Effector CD4-positive, alpha-beta T cell (primary cell): ENCODE data around the gene NLRP3.
"Not testable (repeated sequence)": the region's sequence is repeated elsewhere in the genome, so short reads cannot be mapped to it uniquely, and the experiment has no call there.

Experiments
- DNase-seq: peaks from one replicate; pipeline ENCODE4 v3.0.0-alpha.2; 2020

The NLRP3 gene

DNA sequence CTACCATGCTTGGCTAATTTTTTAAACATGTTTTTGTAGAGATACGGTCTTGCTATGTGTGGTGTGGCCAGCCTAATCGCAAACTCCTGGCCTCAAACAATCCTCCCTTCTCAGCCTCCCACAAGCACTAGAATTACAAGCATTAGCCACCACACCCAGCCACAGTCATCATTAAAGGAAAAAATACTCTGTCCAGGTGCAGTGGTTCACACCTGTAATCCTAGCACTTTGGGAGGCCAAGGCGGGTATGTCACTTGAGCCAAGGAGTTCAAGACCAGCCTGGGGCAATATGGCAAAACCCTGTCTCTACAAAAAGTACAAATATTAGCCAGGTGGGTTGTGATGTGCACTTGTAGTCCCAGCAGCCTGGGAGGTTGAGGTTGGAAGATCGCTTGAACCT lies 25.0 kb upstream of the NLRP3 start:
- DNase-seq = no peak

DNA sequence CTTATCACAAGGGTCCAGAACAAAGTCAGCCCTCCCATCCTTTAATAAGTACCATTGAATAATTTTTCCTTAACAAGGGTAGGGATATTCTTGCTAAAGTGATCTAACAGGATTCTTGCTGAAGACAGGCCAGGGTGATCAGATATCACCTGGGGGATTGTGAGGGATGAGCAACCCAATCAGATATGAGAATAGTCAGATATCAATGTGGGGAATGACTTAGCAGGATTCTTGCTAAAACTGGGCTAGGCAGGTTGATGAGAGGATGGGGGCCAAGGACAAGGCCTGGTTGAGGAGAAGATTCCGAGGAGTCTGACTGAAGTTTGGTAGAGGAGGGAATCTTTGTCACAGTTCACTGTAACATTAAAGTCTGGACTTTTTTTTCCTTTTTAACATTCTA lies 23.9 kb upstream of the NLRP3 start:
- no peak for DNase-seq

DNA sequence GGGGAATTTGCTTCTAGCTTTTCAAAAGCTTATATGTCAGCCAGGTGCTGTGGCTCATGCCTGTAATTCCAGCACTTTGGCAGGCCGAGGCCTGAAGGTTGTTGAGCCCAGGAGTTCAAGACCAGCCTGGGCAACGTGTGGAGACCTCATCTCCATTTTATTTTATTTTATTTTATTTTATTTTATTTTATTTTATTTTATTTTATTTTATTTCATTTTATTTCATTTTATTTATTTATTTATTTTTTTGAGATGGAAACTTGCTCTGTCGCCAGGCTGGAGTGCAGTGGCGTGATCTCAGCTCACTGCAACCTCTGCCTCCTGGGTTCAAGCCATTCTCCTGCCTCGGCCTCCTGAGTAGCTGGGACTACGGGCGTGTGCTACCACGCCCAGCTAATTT lies 20.9 kb upstream of the NLRP3 start:
- DNase-seq = not testable (repeated sequence)

DNA sequence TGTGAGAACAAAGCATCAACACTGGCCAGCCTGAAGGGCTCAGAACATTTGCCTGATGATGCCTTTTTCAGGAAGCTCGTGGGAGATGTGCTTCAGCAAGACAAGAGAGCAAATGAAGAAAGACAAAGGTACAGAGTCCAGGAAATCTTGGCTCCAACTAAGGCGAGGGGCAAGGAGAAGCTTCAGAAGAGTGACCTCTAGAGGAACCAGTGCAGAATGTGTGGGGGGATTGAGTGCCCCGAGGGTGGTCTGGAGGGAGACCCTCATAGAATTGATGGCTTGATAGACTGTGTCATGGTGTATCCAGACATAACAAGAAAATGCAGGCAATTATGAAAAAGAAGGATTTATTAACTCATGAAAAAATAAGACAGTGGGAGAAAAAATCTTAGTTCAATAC lies 15.3 kb upstream of the NLRP3 start:
- no peak for DNase-seq

DNA sequence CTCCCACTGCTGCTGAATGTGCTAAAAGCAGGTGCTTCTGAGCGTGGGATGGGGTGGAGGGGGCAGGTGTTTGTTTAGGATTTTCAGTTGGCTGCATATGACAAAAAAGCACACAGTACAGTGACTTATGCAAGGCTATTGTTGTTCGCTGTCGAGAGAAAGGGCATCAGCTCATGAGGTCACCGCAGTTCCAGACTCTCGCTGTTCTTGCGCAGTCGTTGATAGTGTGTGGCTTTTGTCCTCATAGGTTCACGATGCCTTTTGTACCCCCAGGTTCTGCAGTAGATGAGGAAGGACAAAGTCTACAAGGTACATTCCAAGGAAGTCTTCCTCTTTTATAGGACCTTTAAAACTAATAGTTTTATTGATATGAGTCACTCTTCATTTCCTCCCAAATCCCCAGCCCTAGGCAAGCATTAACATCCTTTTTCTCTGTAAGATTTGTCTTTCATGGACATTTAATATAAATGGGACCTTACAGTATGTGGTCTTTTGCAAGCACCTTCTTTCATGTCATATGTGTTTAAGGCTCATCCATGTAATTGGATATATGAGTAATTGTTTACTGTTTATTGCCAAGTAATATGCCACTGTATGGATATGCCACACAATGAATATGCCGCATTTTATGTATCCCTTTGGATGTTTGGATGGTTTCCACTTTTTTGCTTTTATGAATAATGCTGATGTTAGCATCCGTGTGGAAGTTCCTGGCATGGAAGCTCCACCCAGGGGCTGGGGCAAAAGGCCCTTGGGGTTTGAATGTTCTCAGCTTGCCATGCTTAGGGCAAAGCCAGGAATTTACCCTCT lies 14.5 kb upstream of the NLRP3 start:
- DNase-seq = no peak

DNA sequence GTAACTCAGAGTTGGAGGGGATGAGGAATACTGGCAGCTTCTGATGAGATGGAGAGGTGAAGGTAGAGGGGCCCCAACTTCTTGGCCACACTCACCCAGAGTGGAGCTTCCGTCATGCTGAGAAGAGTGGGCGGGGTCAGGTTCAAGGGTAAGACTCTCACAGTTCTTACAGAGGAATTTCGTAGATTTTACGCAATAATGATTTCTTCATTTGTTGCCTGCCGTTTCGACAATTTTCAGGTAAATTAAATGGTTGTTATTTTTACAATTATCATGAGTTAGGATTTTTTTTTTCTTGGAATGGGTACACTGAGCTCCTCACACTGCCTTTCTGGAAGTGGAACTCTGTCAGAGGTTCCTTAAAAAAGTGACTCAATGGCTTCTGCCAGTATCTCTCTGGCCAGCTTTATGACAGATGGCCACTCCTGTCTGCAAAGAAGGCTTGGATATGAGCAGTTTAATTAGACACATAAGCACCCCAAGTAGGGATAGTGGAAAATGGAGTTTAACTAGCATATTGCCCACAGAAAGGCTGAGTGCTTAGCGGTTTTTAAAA lies 13.8 kb upstream of the NLRP3 start:
- DNase-seq = no peak

DNA sequence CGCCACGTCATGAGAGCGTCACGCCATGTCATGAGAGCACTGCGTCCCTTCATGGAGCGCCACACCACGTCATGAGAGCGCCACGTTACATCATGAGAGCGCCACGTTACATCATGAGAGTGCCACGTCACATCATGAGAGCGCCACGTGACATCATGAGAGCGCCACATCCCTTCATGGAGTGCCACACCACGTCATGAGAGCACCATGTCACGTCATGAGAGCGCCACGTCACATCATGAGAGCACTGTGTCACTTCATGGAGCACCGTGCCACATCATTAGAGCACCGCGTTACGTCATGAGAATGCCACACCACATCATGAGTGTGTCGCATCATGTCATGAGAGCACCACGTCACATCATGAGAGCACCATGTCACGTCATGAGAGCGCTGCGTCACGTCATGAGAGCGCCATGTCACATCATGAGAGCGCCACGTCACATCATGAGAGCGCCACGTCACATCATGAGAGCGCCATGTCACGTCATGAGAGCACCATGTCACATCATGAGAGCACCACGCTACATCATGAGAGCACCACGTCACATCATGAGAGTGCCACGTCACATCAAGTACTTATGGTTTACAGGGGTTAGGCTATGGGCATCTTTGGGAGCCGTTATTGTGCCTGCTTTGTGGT lies 9.8 kb upstream of the NLRP3 start:
- DNase-seq = no peak

DNA sequence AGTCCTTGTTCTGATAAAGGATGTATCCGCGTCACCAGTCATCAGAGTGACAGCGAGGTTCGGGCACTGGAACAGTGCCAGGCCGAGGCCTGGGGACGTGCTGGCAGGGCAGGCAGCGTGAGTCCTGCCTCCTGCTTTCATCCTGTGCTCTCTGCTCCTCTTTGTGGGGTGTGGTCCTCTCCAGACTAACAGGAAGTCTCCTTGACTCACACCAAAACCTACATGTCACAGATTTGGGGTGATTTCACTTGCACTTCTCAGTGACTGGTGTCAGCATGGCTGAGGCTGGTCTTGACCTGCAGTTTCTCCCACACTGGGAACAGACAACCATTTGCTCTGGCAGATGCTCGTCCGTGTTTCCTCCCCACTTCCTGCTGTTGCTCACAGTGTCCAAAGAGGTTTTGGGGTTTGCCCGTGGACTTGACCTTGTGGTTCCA lies 8.8 kb upstream of the NLRP3 start:
- peak; percentile 63 for DNase-seq

DNA sequence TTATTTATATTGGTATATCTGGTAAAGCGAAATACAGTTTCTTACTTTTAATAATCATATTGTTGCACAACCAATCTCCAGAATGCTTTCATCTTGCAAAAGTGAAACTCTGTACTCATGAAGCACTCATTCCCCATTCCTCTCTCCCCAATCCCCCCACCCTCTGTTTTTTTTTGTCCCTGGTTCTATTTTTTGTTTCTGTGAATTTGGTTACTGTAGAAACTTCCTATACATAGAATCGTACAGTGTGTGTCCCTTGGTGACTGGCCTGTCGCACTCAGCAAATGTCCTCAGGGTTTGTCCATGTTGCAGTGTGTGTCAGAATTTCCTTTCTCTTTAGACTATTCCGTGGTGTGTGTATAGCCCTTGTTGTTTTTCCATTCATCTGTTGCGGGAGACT lies 7.9 kb upstream of the NLRP3 start:
- DNase-seq = no peak

DNA sequence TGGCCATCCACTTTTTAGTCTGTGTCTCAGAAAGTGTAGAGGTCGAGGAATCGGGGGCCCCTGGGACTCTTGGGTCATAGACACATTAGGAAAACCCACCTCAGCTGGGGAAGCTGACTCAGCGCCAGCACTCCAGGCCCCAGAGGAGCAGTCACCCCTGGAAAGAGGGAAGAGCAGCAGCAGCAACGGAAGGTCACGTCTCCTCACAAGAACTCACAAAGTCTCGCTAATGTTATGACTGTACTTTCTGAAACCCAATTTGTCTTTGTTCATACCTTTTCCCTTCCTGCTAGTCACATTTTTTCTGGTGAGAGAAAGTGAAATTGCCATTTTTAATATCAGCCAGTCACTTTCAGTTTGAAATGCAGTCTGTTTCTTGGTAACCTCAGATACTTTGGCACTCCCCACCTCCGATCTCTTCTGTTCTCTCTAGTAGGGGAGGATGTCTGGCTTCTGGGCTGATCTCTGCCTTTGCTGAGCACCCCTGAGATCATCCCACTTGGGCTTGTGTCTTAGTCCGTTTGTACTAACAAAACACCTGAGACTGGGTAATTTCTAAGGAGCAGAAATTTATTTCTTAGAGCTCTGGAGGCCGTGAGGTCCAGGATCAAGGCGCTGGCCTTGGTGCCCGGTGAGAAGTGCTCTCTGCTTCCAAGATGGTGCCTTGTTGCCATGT lies 6.0 kb upstream of the NLRP3 start:
- DNase-seq = no peak

DNA sequence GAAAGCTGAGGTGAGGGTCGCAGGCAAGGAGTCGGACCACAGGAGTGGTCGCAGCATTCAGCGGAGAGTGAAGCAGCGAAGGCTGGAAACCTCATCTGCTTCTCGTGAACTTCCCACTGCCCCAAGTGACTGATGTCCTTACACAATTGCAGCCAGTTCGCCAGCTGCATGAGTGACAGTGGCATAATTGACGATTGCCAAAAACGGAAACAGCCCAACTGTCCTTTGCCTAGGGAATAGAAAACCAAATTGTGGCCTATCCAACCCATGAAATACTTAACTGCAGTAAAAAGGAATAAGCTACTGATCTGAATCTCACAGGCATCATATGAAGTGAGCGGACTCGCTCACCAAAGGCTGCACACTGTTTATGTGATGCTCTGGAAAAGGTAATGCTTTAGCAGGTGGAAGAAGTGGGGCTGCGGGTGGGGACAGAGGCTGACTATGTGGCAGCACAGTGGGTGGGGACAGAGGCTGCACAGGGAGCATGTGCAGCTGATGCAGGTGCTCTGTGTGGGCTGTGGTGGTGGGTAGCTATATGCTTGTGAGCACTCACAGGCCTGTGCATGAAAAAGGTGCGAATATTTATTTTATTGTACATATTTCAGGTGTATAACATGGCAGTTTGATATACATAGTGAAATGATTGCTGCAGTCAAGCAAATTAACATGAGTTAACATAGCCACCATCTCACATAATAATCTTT lies 4.2 kb upstream of the NLRP3 start:
- no peak for DNase-seq

DNA sequence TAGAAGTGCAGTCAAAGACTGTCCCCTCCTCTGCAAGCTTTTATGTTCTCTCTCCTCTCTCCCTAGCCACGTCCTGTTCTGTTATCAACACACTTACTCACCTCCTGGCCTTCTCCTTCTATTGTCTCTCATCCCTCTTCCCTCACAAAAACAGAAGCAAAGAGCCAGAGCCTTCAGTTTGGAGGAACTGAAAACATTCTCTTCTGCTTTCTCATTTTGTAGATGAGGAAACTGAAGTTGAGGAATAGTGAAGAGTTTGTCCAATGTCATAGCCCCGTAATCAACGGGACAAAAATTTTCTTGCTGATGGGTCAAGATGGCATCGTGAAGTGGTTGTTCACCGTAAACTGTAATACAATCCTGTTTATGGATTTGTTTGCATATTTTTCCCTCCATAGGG lies 1.9 kb downstream of the NLRP3 start:
- no peak for DNase-seq

DNA sequence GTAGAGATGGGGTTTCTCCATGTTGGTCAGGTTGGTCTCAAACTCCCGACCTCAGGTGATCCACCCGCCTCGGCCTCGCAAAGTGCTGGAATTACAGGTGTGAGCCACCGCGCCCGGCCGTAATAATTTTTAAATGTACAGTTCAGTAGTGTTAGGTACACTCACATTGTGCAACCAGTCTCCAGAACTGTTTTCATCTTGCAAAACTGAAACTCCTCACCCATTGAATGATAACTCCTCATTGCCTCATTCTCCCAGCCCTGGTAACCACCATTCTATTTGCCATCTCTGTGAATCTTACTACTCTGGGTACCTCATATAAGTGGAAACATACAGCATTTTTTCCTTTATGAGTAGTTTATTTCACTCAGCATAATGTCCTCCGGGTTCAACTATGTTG lies 3.4 kb downstream of the NLRP3 start:
- no peak for DNase-seq

DNA sequence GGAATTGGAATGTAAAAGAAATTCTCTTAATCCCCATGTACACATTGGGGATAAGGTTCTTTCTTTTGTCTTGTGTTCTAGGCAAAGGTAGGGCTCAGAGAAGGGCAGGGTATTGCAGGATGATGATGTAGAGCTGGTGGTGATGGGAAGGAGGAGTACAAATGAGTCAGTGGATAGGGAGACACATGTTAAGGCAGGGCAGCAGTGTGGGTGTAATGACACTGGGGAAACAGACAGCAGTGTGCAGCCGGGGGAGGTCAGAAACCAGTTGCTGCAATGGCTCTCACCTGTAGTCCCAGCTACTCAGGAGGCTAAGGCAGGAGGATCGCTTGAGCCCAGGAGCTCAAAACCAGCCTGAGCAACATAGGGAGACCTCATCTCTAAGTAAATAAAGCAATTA lies 5.1 kb downstream of the NLRP3 start:
- DNase-seq = no peak

DNA sequence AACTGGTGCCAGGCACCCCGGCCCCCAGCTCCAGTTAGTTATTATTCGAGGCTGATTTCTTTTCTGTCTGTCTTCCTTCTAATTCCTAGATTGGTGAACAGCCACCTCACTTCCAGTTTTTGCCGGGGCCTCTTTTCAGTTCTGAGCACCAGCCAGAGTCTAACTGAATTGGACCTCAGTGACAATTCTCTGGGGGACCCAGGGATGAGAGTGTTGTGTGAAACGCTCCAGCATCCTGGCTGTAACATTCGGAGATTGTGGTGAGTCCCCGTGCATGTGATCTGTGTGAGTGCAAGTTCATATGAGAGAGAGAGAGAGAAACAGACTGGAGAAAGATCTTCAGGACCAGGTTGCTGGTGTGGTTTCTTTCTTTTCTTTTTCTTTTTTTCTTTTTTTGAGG lies 13.5 kb downstream of the NLRP3 start:
- no peak for DNase-seq

DNA sequence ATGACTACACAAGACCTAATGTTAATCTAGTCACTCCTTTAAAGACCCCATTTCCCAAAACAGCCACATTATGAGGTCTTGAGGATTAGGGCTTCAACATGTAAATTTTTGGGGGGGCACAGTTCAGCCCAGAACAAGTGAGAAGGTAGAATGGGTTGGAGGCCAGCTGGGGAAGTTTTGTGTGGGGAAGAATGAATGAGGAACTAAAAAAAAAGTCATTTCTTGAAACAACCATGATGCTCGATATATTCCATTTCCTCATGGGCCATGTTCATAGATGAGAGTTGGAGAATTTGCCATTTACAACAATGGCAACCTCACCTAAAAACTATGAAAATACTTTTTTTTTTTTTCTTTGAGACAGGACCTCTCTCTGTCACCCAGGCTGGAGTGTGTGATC lies 14.5 kb downstream of the NLRP3 start:
- DNase-seq = no peak

DNA sequence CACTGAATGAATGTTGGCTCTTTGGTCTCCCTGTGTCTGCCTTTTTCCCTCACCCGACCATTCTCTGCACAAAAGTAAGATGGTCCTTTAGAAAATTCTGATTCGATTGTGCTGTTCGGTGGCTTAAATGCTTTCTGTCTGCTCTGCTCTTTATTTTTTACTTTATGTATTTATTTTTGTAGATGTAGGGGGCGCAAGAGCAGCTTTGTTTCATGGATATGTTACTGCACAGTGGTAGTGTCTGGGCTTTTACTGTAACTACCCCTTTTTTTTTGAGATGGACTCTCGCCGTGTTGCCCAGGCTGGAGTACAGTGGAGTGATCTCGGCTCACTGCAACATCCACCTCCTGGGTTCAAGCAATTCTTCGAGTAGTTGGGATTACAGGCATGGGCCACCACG lies 15.7 kb downstream of the NLRP3 start:
- DNase-seq = no peak

DNA sequence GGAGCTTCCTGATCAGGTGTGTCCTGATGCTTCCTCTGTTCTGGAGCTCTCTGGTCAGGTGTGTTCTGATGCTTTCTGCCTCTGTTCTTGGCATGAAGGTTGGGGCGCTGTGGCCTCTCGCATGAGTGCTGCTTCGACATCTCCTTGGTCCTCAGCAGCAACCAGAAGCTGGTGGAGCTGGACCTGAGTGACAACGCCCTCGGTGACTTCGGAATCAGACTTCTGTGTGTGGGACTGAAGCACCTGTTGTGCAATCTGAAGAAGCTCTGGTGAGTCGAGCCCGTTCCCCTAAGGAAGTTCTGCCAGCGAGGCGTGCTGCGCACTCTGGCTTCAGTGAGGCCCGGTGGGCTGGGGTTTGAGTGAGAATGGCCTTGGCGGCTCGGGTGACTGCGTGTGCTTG lies 18.0 kb downstream of the NLRP3 start:
- DNase-seq = no peak

DNA sequence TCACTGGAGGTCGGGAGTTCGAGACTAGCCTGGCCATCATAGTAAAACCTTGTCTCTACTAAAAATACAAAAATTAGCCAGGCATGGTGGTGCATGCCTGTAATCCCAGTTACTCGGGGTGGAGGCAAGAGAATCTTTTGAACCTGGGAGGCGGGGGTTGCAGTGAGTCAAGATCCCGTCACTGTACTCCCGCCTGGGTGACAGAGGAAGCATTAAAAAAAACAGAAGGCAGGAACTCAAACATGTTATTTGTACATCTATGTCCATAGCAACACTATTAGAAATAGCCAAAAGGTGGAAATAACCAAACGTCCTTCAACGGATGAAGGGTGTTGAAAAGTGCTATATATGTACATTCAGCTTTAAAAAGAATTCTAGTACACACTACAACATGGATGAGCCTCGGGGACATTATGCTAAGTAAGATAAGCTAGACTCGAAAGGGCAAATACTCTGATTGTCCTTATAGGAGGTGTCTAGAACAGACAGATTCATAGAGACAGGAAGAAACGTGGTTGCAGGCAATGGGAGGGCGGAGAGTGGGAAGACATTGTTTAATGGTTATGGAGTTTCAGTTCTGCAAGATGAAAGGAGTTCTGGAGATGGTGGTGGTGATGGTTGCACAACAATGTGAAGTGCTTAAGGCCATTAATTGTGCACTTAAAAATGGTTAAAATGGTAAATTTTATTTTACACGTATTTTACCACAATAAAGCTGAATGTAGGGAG lies 19.2 kb downstream of the NLRP3 start:
- no peak for DNase-seq

DNA sequence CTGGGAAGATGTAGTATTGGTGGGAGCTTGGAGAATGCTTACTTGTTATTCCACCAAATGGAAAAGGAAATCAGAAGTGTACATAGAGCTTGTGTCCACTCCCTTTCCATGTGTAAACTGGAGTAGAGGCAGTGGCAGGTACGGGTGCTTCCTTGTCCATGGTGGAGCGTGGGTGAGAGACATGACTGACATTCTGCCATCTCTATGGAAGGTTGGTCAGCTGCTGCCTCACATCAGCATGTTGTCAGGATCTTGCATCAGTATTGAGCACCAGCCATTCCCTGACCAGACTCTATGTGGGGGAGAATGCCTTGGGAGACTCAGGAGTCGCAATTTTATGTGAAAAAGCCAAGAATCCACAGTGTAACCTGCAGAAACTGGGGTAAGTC lies 19.8 kb downstream of the NLRP3 start:
- DNase-seq = no peak

DNA sequence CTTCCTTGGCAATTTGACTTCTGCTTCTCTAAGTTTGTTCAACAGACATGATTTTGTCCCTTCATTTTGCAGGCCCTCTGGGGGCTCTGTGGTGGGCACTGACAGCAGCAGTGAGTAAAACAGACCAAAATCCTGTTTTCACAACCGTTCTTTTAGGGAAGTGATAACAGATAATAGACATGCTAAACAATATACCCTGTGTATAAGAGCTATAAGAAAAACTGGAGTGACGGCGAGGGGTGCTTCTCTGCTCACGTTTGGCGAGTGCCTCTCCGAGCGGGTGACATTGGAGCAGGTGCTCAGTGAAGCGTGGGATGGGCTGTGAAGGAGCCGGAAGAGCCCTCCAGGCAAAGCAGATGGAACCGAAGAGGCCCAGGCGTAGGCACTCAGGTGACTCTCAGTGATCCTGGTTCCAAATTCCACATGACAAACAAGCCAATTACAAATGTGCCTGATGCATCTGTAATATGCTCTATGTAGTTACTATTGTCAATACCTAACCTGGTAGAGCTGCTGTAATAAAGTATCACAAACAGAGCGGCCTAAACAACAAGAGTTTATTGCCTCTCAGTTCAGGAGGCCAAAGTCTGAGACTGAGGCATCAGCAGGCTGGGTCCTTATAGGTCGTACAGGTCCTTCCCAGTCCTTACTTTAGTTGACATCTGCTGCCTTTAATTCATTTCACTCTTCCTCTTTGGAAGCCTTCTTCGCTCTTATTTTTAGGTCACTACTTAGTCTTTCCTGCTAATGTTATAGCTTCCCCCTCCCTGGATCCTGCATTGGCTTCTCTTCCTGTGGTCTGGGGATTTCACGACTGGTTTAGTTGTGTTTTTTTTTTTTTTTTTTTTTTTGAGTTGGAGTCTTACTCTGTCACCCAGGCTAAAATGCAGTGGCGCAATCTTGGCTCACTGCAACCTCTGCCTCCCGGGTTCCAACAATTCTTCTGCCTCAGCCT lies 21.9 kb downstream of the NLRP3 start:
- no peak for DNase-seq
